M059J (cell line): ENCODE data around the gene SNRNP70. TPM values are rescaled to one million over a fixed set of nuclear protein-coding genes. Genes with fewer than 3 reads are reported as not detected.
"Not testable (repeated sequence)": the region's sequence is repeated elsewhere in the genome, so short reads cannot be mapped to it uniquely, and the experiment has no call there.

Experiments
- DNase-seq: peaks from one replicate; pipeline ENCODE4 v3.0.0-alpha.2; 2012; ENCODE audit warnings: low read depth
- total RNA-seq: library from RNA; depleted of rRNA; stranded (reverse); fragments of >200 nt; shearing (Covaris generic); gene quantifications from 2 replicates; pipeline ENCODE4 v1.2.3, GENCODE V29; 2014

Gene SNRNP70
- total RNA-seq, 1 experiment from 2014 or later: 191 TPM

- DNase-seq: no peak
Measured at GRCh38 chr19:49120325-49120683, 35.1 kb downstream of the SNRNP70 start.

DNA sequence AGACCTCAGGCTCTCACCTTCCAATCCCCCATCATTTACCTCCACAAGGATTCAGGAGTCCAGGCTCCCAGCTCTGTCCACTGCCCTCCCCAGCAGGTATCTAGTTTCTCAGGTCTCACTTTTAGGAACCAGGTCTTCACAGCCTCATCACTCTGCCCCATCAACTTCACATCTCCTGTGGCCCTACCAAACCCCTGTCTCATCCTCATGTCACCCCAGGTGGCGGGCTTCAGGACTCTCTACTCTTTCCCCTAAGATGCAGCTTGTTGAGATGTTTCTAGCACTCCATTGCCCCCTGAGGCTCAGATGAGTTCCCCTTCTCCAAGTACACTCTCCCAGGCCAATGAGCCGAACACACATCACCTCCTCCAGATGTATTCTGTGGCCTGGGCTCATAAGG, 35.6 kb downstream of the SNRNP70 start:
- no peak for DNase-seq

- DNase-seq: not testable (repeated sequence)
Measured at GRCh38 chr19:49121841-49122240, 36.6 kb downstream of the SNRNP70 start.

- DNase-seq: not testable (repeated sequence)
Measured at GRCh38 chr19:49123285-49123684, 38.0 kb downstream of the SNRNP70 start.

DNA sequence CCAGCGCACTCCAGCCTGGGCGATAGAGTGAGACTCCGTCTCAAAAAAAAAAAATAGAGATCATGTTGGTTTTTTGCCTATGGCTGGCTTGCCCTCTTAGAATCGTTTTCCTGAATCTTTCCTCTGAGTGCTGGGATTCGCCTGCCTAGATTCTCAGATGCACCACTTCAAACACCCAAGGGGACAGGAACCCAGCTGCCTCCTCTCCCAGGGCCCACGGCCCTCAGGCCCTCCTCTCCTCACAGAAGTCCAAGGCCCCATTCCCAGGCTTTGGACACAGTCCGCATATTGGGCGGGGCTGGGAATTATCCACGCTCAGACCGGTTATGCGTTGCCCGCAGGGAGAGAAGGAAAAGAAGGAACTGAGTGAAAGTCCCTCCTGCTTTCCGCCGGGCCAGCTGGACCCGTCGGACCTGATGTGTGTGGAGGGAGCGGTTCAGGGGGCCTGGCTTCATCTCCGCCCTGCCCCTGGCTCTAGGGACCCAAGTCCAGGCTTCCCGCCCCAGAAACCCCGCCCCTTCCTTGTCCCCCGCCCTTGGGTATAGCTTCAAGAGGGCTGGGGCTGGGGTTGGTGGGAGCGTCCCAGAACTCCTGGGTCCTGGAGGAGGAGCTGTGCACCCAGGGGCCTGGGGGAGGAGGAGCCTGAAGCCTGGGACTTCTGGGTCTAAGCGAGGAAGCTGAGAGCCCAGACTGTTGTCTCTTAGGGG, 39.9 kb downstream of the SNRNP70 start:
- DNase-seq: no peak

GRCh38 chr19:49126575-49126974, 41.3 kb downstream of the SNRNP70 start:
- no peak for DNase-seq

- not testable (repeated sequence) for DNase-seq
Measured at GRCh38 chr19:49127225-49127624, 42.0 kb downstream of the SNRNP70 start.

DNA sequence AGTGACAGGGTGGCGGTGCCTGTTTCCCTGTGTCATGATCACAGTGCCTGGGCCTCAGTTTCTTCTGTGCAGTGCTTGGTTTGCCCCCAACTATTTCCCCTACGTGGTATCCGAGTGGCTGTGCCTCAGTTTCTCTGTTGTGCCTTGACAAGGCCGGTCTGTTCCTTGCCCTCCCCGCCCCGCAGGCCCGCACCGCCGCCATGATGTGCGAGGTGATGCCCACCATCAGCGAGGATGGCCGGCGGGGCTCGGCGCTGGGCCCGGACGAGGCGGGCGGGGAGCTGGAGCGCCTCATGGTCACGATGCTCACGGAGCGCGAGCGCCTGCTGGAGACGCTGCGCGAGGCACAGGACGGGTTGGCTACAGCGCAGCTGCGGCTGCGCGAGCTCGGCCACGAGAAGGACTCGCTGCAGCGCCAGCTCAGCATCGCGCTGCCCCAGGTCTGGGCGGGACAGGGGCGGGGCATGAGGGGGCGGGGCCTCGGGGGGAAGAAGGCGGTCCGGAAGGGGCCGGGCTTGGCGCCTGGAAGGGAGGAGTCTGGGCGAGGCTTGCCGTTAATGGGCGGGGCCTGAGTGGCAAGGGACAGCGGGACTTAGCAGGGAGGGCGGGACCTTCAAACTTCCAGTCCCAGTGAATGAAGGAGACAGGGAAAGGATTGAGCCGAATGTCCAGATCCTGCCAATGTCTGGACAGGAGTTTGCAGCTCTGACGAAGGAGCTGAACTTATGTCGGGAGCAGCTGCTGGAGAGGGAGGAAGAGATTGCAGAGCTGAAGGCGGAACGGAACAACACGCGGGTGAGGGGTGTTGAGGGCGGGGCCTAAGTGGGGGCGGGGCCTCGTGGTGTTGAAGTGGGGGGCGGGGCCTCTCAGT, 42.7 kb downstream of the SNRNP70 start:
- peak; percentile 95 for DNase-seq

- no peak for DNase-seq
Measured at GRCh38 chr19:49128545-49129237, 43.4 kb downstream of the SNRNP70 start.

DNA sequence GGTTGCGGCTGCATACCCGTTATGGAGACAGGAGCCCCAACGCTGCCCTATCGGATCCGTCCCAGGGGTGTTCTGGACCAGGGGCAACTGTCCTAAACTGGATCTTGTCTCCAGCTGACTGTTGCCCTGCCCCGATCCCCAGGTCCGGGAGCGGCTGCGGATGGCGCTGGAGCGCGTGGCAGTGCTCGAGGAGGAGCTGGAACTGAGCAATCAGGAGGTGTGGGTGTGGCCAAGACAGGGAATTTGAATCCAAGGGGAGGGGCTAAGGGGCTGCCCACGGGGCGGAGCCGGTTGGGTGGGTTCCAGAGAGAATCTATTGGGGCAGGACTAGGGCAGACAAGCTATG, 44.0 kb downstream of the SNRNP70 start:
- DNase-seq: no peak

GRCh38 chr19:49130325-49130724, 45.1 kb downstream of the SNRNP70 start:
- DNase-seq: no peak

GRCh38 chr19:49132974-49133609, 47.8 kb downstream of the SNRNP70 start:
- DNase-seq: no peak

GRCh38 chr19:49133621-49134454, 48.6 kb downstream of the SNRNP70 start:
- no peak for DNase-seq

DNA sequence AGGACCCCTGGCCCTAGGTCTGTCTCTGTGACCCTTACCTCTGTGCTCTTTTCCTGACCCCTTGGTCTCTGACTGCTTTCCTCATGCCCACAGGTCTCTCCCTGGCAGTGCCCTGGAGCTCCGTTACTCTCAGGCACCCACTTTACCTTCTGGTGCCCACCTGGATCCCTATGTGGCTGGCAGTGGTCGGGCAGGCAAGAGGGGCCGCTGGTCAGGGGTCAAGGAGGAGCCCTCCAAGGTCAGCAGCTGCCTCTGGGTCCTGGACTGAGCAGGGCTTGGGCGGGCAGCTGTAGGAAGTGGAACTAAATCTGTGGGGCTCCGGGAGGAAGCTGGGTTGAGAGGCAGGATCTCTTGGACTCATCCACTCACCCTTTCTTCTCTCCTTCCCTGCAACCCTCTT, 50.4 kb downstream of the SNRNP70 start:
- DNase-seq: no peak

DNA sequence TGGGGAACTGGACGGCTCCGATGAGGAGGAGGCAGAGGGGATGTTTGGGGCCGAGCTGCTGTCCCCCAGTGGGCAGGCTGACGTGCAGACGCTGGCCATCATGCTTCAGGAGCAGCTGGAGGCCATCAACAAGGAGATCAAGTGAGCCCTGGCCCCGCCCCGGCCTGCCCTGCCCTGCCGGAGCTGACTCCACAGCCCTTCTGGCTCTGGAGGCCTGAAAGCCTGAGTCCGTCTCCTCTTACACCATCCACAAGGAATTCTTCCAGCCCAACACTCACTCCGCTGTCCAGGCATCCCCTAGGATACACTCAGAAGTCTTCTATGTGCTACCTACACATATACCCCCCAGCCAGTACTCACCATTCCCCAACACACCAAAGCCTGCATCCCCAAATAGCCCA, 51.5 kb downstream of the SNRNP70 start:
- no peak for DNase-seq

GRCh38 chr19:49140951-49141350, 55.7 kb downstream of the SNRNP70 start:
- DNase-seq: no peak

- DNase-seq: no peak
Measured at GRCh38 chr19:49141352-49141751, 56.1 kb downstream of the SNRNP70 start.

DNA sequence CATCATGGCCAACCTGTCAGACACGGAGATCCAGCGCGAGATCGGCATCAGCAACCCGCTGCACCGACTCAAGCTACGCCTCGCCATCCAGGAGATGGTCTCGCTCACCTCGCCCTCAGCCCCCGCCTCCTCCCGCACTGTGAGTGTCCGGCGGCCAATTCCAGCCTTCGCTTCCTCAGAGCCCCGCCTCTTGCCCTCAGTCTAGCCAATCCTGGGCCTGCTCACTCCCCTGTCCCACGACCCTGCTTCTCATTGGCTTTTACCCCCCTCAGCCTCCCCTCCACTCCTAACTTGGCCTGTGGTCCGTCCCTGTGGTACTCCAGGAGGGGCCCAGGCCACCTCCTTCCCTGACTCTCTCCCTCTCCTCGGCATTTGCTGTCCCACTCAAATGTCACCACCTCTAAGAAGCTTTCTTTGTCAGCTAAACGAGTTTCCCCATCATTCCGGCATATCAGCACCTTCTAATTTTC, 57.6 kb downstream of the SNRNP70 start:
- peak; percentile 77 for DNase-seq

DNA sequence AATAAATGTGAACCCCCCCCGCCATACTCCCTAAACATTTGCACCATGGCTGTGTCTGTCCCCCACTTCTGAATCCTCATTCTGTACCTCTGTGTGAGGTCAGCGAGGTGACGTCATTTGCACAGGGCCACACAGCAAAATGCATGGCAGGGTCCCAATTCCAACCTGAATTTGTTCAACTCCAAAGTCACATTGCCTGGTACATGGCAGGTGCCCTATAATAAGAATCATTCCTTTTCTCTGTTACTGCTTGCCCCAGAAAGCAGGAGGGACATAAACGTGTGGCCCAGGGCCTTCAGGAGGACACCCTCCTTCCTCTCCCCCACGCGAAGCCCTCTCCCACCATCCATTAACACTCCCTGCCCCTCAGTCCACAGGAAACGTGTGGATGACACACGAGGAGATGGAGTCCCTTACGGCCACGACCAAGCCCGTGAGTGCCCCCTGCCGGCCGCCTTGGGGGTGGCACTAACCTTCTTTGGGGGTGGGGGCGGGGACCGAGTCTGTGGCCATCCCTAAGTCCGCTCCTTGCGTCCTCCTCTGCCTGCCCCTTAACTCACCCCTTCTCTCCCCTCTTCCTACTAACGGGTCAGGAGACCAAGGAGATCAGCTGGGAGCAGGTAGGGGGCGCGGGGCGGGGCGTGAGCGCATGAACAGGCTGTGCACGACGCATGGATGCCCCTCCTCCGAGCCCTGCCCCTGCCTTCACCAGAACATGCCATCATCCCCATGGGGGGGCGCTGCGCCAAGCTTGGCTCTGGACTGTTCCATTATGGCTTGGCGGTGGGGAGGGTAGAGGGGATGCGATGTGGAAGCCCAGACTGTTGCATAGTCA, 60.5 kb downstream of the SNRNP70 start:
- DNase-seq: peak; percentile 45

GRCh38 chr19:49146408-49146770, 61.1 kb downstream of the SNRNP70 start:
- peak; percentile 40 for DNase-seq
